HG02981 (cell line): ENCODE data around the gene SV2C.
A peak's percentile ranks its signal among the peaks of the same experiment; 100 is the strongest.

ENCODE experiments used
- ATAC-seq: cut with Tn5 transposase; IDR thresholded peaks from one replicate; pipeline ENCODE4 v1.9.1; 2021; ENCODE audit warnings: mild to moderate bottlenecking, moderate library complexity; ENCODE audit not compliant: unreplicated experiment

Gene SV2C

GRCh38 chr5:76091351-76091750 is 8.2 kb downstream of the SV2C start:
- ATAC-seq = no peak

GRCh38 chr5:76099286-76099702 is 16.1 kb downstream of the SV2C start:
- ATAC-seq = peak; percentile 62

DNA sequence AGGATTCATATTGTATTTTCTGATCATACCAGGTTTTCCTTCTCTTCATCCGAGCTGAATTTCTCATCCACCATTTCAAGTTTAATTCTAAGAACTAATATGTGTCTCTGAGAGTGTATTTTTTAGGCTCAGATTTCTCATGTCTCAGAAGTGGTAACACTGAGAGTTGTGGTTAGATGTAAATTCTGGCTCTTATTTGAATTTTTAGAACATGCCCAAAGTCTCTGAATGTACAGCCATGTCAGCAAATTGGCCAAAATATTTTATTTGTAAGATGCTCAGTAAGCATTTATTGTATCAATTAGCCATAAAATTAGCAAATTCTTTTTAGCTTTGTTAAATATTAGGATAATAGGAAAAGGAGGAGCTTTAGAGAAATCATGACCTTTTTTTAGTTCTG is 16.6 kb downstream of the SV2C start:
- peak; percentile 54 for ATAC-seq

- no peak for ATAC-seq
Measured at GRCh38 chr5:76104027-76104426, 20.8 kb downstream of the SV2C start.

DNA sequence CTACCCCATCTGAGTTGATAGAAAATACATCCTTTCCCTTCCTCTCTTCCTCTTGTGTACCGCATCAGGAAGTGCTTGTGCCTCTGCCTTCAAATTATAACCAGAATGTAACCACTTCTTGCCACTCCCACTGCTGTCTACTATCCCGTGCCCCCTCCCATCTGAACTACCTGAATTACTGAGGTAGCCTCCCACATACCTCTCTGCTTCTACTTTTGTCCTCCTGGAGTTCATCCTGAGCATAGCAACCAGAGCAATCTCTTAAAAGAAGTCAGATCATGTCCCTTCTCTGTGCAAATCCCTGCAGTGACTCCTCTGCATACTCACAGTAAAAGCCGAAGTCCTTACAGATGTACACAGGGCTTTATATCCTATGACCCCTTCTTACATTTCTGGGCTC is 23.0 kb downstream of the SV2C start:
- ATAC-seq = no peak

- ATAC-seq = no peak
Measured at GRCh38 chr5:76111477-76112174, 28.4 kb downstream of the SV2C start.

DNA sequence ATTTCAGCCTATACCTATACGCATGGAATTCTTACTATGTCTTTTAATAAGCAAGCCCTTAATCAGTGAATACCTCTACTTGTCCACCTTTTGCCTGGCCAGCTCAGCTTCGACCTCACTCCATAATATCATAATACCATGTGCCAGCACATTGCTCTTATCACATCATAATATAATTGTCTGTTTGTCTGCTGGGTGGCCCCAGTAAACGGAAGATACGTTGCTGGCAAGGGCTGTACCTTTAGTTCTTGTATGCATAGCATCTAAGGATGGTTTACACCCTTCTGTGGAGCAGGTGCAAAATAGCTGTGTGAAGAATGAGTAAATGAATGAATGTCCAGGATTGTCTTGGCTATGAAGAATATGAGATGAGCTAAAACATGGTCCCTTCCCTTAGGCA is 29.9 kb downstream of the SV2C start:
- ATAC-seq = no peak

- no peak for ATAC-seq
Measured at GRCh38 chr5:76114179-76114851, 31.1 kb downstream of the SV2C start.

- ATAC-seq = no peak
Measured at GRCh38 chr5:76125346-76125745, 42.2 kb downstream of the SV2C start.

- no peak for ATAC-seq
Measured at GRCh38 chr5:76125888-76126287, 42.7 kb downstream of the SV2C start.

GRCh38 chr5:76134003-76134402 is 50.8 kb downstream of the SV2C start:
- no peak for ATAC-seq

DNA sequence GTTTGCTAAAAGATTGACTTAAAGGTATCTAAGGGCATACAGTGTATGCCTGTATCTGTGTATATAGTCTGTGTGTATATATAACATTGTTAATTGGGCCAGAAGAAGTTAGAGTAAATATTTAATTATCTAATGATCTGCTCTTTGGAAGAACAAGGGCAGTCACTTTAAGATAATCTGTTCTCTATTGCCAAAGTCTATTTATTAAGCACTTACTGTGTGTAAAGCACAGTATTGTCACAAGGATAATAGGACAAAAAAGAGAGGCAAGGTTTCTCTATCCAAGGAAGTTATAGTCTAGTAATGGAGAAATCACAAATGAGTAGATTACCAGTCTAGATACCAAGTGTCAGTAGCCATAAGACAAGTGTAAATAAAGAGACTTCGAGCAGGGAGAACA is 51.5 kb downstream of the SV2C start:
- ATAC-seq = no peak

DNA sequence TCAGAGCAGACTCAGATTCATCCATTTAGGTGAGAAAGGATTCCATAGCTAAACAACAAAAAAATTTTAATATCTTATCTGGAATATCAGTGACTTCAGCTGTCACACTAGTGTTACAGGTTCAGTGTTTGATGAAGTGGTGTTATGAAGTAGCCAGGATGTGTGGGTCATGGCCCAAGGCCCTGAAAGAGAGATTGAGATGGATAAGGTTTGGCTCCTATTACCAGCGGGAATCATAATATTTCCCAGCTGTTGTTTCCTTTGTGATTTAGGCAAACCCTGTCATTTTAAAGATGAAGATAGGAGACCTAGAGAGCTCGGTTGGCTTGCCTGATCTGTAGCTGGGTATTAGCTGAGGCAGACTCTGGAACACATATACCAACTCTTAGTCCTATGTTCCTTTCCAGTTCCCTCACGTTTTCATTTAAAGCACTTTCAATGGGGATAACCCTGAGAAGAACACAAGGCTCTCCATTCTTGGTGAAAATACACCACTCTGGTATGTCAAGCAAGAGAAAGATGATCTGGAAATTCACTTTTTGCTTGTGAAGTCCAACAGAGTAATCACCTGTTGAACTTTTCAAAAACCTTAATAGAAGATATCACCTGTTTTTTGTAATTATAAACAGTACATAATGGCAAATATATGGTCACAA is 54.8 kb downstream of the SV2C start:
- no peak for ATAC-seq

DNA sequence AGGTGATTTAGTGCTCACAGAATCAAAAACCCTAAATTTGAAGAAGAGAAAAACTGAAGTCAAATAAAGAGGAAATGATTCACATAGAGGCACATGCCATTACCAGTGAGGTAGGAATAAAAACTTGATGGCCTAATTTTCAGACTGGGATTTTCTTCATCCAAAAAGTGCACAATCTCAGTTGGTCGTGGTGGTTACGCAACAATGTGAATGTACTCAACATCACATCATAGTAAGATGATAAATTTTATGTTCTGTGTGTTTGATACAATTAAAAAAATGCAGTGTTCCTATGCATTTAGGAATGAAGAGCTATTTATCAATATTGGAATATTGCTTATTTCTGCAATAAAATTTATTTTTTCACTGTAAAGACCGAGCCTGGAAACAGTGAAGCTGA is 60.7 kb downstream of the SV2C start:
- ATAC-seq = no peak

- ATAC-seq = no peak
Measured at GRCh38 chr5:76144513-76145274, 61.5 kb downstream of the SV2C start.

DNA sequence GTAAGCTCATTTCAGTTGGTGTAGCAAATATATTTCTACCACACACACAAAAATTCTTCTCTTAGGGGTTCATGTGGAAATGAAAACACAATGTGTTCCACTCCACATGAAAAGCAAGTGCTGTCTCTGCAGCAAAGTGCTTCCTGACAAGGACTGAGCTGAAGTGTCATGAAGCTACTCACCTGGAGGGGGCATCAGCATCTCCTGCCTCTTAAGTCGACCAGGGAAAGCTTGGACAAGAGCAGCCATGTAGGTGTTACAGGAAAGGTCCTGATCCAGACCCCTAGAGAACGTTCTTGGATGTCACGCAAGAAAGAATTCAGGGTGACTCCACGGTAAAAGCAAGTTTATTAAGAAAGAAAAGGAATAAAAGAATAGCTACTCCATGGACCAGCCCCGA is 62.8 kb downstream of the SV2C start:
- ATAC-seq = no peak

DNA sequence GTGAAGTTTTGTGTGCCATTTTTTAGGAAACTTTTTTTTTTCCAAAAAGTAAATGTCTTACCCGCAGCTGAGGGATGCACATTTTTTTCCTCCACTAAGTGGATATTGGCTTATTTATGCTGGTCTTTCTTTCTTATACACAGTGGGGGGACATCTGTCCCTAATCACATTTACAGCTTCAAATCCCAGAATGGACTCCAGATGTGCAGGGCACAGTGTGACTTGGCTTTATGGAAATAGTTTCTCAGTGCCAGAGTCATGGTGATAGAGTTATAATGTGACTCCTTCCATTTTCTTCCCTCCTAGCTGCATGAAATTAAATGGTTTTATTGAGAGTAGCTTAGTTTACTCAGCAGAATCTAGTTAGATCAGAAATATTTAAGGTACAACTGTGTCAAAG is 66.5 kb downstream of the SV2C start:
- no peak for ATAC-seq

GRCh38 chr5:76152161-76152560 is 69.0 kb downstream of the SV2C start:
- no peak for ATAC-seq

DNA sequence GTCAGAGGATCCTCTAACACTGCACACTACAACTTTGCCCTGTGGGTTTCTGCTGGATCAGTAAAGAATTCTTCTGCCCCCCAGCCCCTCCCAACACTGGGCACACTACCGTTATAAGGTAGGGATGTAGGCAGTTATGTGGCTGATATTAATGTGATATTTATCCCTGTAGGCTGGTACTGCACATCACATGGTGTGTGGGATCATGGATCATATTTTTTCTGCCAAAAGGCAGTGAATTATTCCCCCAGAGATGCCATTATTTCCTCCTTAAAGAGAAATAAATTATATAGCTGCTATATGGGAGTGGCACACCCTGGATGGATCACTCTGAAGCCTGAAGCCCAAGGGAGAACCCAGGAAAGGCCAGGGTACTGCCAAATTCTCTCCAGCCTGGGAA is 69.5 kb downstream of the SV2C start:
- no peak for ATAC-seq

GRCh38 chr5:76153271-76153670 is 70.1 kb downstream of the SV2C start:
- ATAC-seq = no peak

GRCh38 chr5:76154009-76154690 is 71.0 kb downstream of the SV2C start:
- ATAC-seq = no peak
